ENCODE measurements around the gene RAD51B. TPM values are rescaled to one million over a fixed set of nuclear protein-coding genes. Genes with fewer than 3 reads are reported as not detected.

RAD51B gene
- total RNA-seq, 1 donor from 2014 or later: 5.3 TPM

DNA sequence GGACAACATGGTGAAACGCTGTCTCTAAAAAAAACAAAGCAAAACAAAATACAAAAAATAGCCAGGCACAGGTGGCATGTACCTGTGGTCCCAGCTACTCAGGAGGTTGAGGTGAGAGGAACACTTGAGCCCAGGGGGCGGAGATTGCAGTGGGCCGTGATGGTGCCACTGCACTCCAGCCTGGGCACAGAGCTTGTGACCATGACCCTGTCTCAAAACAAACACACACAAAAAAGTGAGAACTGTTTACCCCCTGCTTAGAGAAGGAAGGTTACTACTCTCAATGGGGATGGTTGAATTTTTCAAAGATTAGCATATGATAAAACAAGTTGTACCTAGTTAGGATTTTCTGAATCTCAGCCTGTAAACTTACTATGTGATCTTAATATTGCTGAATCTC is 905.3 kb downstream of the RAD51B start:
- DNase-seq (ENCODE audit: low spot score in 2 of 2) (no peak), FAIRE-seq (no peak)

DNA sequence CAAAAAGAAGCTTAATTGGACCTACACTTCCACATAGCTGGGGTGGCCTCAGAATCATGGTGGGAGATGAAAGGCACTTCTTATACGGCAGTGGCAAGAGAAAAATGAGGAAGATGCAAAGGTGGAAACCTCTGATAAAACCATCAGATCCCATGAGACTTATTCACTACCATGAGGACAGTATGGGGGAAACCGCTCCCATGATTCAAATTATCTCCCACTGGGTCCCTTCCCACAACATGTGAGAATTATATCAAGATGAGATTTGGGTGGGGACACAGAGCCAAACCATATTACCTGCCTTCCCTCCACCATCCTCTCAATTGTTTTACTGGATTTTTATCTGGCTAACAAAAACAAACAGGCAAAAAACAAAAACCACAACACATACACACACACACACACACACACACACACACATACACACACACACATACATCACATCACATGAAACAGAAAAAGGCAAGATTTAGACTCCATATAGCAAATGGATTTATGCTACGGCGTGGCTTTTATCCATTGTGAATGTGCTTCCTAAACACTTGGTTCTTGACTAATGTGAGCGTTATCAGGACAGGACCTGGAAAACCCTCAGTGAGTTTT is 906.6 kb downstream of the RAD51B start:
- DNase-seq (ENCODE audit: low spot score in 2 of 2) (no peak), FAIRE-seq (no peak)

DNA sequence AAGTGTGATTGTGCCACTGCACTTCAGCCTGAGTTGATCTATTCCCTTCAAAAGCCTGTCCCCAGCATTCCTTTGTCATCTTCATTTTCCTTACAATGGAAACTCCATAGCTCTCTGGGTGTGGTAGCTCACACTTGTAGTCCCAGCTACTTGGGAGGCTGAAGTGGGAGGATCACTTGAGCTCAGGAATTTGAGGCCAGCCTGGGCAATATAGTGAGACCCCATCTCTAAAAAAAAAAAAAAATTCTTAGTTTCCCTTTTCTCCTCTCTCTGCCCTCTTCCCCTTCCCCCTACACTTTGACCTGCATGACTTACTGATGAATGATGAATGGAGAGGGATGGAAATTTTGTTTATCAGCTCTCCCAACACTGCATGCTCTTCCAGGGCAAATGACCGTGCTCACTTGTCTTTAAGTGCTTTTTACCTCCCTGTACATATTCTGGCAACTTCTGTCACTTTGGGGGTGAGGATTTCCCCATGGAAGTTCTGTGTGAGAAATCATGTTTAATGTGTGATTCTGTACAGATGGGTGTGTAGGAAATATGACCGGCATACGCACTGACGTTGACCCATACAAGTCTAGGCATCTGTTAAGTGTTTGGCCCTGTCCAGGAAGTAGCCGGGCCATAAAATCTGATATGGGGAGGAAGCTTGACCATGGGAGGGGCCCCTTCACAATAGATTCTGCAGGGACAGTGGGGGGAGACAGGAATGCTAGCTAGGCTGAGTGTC is 907.9 kb downstream of the RAD51B start:
- FAIRE-seq (no peak), DNase-seq (ENCODE audit: low spot score in 2 of 2) (no peak)

DNA sequence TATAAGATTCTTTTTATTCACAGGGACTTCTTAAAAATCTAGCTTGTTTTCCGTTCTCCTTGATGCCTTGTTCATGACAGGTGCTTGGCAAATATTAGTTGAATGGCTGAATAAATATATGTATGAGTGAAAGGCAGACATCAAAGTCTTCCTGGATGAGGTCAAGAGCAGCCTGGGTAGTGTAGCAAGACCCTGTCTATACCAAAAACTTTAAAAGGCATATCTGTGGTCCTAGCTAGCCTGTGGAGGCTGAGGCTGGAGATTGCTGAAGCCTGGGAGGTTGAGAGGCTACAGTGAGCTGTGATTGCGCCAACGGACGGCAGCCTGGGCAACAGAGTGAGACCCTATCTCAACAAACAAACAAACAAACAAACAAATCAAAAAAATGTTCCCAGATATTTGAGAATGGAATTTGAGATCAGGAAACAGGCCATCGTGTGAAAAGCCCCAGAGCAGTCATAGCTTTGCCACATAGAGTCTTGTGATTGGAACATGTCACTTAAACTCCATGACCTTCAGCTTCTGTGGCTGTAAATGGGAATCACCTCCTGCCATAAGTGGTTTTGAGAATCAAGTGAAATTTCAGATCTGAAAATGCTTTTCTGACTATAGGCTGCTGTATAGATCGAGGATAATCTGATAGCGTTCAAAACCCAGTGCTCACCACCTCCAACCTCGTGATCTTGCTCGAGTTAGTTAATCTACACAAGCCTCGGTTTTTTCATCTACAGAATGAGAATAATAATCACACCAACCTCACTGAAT is 908.9 kb downstream of the RAD51B start:
- FAIRE-seq (no peak), DNase-seq (ENCODE audit: low spot score in 2 of 2) (no peak)

DNA sequence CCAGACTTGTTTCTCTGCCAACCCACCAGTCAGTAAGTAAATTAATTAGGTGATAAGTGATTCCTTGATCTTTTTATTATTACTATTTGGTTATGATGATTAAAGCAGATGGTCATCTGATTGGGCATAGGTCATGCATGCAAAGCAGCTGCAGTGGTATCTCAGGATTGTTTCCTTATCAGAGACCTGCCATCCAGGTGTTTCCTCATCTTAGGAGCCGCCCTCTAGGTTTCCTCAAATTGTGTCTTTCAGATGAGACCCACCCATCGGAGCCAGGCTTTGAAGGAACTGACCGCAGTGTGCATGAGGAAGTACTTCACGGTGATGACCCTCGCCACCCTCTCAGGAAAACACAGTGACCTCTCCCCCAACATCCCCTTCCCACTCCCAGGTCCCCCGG is 910.0 kb downstream of the RAD51B start:
- no peak for FAIRE-seq
- no peak for DNase-seq (ENCODE audit: low spot score in 2 of 2)

DNA sequence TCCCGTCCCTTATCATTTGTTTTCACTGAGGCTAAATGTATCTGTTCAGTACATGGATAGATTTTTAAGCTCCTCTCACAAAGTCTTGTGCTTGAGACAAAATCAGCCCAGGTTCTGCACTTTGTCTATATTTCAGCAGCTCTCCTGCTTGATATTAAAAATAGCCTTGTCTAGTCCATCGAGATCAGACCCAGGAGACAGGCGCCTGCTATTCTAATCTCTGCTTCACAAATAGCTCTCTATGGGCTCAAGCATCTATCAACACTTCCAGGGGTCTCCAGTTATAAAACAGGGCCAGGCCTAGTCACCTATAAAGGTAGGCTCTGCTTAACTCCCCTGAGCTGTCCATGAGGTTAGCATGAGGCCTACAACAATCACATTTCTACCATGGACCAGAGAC is 910.8 kb downstream of the RAD51B start:
- FAIRE-seq: no peak
- no peak for DNase-seq (ENCODE audit: low spot score in 2 of 2)

DNA sequence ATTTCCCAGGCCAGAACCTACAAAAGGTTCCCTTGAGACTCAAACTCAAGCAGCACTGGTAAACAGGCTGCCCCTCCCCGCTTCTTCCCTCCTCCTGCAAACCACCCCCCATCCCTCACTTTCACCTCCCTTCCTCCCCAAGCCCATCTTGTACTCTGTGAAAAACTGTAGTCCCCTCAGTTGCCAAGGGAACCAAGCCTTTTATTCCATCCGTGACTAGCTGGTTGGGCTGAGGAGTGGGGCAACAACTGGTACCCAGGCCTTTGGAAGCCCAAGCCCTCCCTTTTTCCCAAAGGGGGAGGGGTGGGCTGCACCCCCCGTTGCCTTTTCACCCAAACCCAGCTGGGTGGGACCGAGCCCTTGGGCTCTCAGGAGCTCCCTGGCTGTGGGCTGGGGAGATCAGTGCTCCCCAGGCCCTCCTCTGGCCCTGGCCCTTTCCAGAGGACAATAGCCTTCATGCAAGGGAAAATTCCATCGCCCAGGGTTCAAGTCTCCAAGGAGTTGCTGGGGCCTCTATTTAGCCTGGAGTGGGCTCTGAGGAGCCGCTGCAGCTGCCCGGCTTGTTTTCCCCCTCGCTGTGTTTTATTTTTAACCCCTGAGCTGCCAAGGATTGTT is 911.3 kb downstream of the RAD51B start:
- no peak for DNase-seq (ENCODE audit: low spot score in 2 of 2)
- no peak for FAIRE-seq

DNA sequence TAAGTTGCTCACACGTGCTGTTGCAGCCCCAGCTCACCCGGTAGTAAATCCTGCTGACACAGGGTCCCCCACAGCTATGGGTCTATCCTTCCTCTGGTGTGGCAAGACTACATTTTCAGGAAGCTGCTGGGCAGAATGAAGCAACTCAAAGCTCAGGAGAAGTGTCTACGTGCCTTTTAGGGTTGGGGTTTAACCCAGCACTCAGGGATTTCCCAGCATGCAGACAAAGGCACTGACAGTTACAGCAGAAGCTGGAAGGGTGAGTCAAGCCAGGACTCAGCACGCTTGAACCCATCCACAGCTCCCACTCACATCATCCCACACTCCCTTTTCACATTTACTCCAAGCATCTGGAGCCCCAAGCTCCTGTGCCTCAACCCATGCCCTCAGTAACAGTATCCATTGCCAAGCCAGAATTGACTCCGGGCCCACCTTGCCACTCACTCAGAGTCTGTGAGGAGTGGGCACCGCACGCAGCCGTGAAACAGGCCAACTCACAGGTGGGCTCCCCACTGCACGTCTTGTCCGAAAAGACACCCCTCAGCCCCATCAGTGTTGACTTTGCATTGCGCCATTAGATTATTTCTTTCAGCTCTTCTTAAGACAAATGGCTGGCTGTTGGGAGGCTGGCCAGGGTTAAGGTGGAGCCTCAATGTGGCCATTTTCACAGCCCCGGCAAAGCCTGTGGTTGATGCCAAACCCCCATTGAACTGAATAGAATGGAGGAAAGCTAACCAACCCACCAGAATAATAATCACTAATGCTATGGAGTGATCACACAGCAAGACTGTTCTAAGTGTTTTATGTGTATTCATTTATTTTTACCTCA is 913.7 kb downstream of the RAD51B start:
- FAIRE-seq: no peak
- peak in 1 of 2 donors; percentile 17 for DNase-seq (ENCODE audit: low spot score in 2 of 2)

DNA sequence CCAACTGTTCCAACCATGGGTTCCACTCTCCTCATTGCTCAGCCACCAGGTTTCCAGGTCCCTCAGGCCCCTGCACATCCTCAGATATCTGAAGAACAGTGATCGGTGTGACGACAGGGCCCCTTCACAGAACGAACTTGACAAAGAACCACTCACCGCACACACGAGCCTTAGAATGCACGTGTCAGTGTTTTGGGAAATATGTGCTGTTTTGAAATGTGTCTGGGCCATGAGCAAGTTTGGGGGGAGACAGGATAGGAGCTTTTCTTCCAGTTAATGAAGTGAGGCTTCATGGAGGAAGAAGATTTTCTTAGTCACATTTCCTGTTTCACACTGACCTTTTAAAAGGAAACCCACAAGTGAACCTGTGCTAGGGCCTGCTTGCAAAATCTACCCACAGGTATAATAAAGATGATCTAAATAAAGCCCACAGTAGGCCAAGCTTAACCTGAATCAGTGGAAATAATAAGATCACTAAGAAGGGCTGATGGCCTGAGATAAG is 914.7 kb downstream of the RAD51B start:
- no peak for DNase-seq (ENCODE audit: low spot score in 2 of 2)
- no peak for FAIRE-seq

DNA sequence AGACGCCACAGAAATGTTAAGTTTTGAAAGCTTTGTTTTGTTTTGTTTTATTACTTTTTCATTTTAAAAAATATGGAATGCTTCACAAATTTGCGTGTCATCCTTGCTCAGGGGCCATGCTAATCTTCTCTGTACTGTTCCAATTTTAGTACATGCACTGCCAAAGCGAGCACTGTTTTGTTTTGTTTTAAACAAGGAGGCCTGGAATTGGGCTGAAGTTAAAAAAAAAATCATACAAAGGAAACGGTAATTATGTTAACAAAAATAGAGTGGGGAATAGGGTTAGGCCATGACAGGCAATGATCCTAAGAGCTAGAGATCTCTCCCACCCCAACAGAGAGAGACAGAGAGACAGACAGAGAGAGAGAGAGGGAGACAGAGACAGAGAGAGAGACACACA is 916.3 kb downstream of the RAD51B start:
- no peak for FAIRE-seq
- no peak for DNase-seq (ENCODE audit: low spot score in 2 of 2)

DNA sequence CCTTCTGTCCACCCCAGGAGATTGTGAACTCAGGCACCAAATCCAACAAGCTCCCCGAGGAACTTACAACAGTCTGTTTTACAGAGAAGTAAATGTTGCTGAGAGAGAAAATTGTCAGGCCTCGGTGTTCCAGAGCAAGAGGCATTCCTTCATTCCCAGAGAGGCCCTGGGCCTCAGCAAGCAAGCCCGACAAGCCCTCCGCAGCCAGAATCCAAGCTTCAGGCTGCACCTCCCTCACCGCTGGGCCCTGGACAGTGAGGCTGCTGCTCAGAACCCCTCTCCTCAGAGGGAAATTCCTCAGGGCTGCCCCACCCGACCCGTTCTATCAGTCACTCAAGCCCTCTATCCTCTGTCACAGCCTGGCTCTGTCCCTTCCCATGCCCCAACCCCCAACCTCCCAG is 916.9 kb downstream of the RAD51B start:
- no peak for FAIRE-seq
- no peak for DNase-seq (ENCODE audit: low spot score in 2 of 2)

DNA sequence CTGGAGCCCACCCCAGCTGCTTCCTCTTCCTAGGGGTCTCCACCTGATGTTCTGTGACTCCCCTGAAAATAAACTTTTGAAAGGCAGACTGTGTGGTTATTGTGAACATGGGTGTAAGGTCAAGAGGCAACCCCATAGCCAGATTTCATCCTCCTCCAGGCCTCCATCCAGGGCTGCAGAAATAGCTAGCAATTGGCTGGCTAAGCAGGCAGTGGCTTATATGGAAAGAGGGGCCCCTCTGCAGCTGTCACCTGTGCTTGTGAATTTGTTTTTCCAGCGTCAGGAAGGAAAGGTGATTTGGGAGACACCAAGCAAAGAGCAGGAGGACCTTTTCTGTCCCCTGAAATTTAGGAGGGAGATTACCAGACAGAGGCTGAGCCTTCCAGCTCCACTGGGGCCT is 917.5 kb downstream of the RAD51B start:
- FAIRE-seq: no peak
- no peak for DNase-seq (ENCODE audit: low spot score in 2 of 2)

DNA sequence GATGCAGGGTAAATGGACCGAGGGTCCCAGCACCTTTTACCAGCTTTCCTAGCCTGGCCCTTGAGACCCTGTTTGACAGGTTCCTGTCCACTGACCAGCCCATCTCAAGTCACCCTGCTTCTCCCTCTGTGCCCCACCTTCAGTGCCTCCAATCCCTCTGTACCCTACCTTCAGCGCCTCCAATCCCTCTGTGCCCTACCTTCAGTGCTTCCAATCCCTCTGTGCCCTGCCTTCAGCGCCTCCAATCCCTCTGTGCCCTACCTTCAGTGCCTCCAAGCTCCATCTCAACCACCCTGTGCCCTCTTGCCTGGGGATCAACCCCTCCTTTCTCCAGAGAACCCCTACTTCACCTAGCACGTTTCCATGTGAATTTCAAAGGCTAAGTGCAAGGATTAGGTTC is 919.0 kb downstream of the RAD51B start:
- no peak for FAIRE-seq
- DNase-seq (ENCODE audit: low spot score in 2 of 2): no peak

DNA sequence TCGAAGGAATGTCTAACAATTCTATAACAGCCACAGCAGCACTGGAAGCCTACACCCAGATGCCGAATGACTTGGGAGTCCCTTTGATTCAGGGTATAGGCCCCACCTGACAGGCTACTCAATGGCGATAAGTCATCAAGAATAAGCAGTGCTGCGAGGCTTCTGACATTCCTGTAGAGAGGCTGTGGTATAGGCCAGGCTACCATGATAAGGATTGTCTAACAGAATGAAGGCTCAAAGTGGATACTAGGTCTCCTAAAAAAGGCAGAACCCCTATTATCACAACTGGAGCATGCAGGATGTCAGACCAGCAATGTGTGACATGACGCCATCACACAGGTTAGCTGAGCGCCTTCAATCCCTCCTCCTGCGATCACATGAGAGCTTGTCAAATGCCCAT is 920.1 kb downstream of the RAD51B start:
- DNase-seq (ENCODE audit: low spot score in 2 of 2) (no peak), FAIRE-seq (no peak)

DNA sequence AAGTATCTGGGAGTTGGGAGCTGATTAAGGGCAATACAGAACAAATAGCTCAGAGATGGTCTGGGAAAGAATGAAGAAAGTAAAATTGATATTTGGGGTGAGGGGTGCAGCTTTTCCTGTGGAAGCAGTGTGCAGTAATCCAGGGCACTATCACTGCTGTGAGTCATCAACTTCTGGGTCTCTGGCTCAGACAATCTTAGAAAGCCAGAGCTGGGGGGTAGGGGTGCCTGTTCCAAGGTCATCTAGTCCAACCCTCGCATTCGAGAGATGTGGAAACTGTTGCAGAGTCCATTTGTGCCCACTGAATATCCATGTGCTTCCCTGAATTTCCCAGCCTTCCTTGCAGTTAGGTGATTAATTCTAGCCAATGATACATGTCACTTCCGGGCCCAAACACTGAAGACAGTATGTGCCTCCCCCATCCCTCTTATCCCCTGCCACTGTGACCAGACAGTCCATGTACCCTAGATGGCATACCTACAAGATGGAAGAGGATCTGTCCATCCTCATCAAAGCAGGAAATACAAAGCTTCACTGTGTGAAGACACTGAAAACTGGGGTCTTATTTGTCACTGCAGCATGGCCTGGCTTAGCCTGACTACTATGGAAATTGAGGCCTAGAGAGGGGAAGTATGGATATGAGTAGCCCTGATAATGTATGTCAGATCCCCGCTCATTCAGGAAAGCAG is 921.4 kb downstream of the RAD51B start:
- FAIRE-seq: no peak
- DNase-seq (ENCODE audit: low spot score in 2 of 2): no peak

DNA sequence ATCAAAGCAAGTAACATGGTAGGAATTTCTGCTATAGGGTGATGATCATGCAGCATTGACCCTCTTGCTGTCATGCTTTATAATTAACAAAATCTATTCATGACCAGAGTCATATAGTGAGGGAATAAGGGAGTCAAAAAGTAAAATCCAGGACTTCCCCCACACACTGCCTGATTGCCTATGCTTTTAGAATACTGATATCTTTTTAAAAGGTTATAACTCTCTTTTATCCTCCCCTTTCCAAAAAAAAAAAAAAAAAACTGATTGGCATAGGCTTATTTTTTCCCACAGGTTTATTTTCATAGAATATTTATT is 921.9 kb downstream of the RAD51B start:
- no peak for DNase-seq (ENCODE audit: low spot score in 2 of 2)
- FAIRE-seq: no peak

DNA sequence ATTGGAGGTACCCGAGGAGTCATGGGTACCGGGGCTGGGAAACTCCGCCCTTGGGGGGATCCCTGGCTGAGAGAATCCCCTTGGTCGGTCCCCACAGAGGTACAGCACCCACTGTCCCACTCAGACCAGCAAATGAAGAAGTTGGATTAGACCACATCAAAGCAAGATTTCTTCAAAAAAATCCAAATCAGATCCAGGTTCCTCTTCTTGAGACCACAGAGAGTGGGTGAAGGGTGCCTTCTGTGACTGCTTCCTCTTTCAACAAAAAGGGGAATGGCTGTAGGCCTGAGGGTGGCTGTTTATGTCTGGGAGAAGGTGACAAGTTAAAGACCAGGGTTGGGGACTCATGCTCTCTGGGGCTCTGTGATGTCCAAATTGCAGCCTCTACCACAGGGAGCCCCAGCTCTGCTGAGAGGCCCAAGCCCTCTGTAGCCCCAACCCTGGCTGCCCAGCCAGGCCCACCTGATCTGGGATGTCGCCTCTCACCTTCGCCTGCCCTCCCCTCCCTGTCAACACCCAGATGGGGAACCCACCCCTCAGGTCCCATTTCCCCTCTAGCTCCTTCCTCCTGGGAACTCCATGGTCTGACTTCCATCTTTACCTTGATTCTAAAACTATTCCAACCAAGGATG is 922.4 kb downstream of the RAD51B start:
- no peak for FAIRE-seq
- no peak for DNase-seq (ENCODE audit: low spot score in 2 of 2)

DNA sequence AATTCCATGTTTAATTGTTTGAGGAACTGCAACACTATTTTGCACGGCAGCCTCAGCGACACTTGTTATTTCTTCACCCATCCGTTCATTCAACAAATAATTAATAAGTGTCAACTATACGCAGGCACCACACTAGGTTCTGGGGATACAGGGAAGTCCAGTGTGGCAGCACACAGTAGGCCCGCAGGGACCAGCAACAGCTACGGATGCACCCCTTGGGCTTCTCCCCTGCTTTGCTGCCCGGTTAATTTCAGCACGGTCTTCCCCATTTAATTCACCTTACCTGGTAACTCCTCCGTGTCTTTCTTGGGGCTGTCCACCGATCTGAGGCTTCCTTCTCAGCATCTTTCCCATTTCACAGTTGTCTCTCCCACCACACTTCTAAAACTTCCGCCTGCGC is 925.0 kb downstream of the RAD51B start:
- no peak for FAIRE-seq
- no peak for DNase-seq (ENCODE audit: low spot score in 2 of 2)

DNA sequence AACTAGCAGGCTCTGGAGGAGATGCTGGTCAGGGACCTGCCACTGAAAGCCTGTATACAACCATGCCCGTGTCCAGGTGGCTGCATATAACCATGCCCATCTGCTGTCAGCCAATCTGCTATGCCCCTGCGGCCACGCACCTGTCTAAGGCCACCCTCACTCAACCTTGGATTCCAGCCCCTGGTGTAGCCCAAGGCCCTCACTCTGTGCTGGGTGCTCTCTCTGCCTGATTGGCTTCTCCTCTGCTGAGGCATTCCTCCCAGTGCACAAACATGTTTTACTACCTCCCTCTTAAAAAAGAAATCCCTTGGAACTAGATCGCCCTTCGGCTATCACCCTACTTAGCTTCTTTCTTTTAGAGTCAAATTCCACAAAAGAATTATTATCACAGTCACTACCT is 927.8 kb downstream of the RAD51B start:
- FAIRE-seq (no peak), DNase-seq (ENCODE audit: low spot score in 2 of 2) (no peak)
